NT2/D1 (cell line): Measurements from ENCODE around the gene GATB.

Experiments
- YY1 ChIP-seq: IDR thresholded peaks from 2 replicates; pipeline ENCODE4 v1.6.1; 2011; ENCODE audit not compliant: insufficient read length, insufficient read depth
- ZNF274 ChIP-seq: IDR thresholded peaks from 2 replicates; pipeline ENCODE4 v1.6.1; 2011; ENCODE audit warnings: mild to moderate bottlenecking, low read depth, low read length

DNA sequence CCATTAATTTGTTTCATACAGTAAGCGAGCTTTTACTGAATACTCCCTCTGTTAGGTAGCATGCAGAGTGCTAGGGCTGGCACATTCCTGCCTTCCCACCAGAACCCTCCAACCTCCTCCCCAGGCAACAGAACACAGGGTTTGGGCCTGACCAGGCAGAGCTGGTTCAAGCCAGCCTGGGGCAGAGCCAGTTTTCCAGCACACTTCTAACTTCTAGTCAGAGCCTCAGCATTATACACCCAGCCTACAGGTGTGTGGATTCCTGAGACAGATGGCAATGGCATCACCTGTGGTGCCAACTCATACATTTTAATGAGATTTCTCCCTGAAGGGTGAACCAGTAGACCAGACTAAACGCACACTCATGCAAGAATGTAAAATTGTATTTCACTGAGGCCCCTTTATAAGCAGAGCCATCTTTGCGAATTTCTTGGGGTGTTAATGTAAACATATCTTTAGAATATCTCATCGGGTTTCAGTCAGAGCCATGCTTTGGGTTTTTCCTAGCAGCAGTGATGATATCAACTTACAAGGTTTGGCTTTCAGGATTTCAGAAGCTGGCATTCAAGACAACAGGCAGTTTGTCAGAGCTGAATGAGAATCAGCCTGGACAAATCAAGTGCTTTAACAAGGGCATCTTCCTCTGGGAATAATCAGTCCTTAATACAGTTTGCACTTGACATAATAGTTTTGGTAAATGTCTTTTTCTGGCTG lies 92.0 kb downstream of the GATB start:
- TF ChIP-seq ZNF274 = no peak
- no peak for TF ChIP-seq YY1
